GM13976 (cell line): ENCODE data around the gene WDCP.
"Not testable (repeated sequence)": the region's sequence is repeated elsewhere in the genome, so short reads cannot be mapped to it uniquely, and the experiment has no call there.

Experiments
- DNase-seq: peaks from one replicate; pipeline ENCODE4 v3.0.0; 2012; ENCODE audit warnings: low spot score
- CTCF ChIP-seq: IDR thresholded peaks from 2 replicates; pipeline ENCODE4 v1.5.1; 2012; ENCODE audit warnings: borderline replicate concordance, mild to moderate bottlenecking; ENCODE audit not compliant: insufficient read depth; ENCODE audit errors: extremely low read depth, missing control alignments, control extremely low read depth
- in situ Hi-C: fragments of 300-500 bp; cut with MboI; formaldehyde crosslinking; loops from one replicate; pipeline ENCODE4 v1.12.0; 2022; ENCODE audit warnings: low sequenced_read_pairs, mixed read lengths, inconsistent platforms; ENCODE audit not compliant: unreplicated experiment

WDCP gene

GRCh38 chr2:24046930-24047702 is at the start of gene WDCP:
Gene WDCP, minus strand, starts transcription at chr2:24047391. Its CDS starts 7,897 bp downstream, at chr2:24039494.
- in situ Hi-C loops: no loop called here
- DNase-seq: peak; percentile 92
- no peak for TF ChIP-seq CTCF

- in situ Hi-C loops, DNase-seq: not testable (repeated sequence)
Measured at GRCh38 chr2:24095171-24095677, 48.0 kb upstream of the WDCP start.

GRCh38 chr2:24093270-24093669 is 46.1 kb upstream of the WDCP start:
- in situ Hi-C loops, DNase-seq: not testable (repeated sequence)

- DNase-seq: no peak
- peak; percentile 2 for TF ChIP-seq CTCF
- in situ Hi-C loops: no loop called here
Measured at GRCh38 chr2:24088821-24089359, 41.7 kb upstream of the WDCP start.

GRCh38 chr2:24087032-24087431 is 39.8 kb upstream of the WDCP start:
- in situ Hi-C loops: no loop called here
- no peak for DNase-seq
- TF ChIP-seq CTCF: no peak

GRCh38 chr2:24086241-24086640 is 39.0 kb upstream of the WDCP start:
- in situ Hi-C loops: no loop called here
- DNase-seq: no peak
- TF ChIP-seq CTCF: no peak

GRCh38 chr2:24085200-24085489 is 38.0 kb upstream of the WDCP start:
- no peak for DNase-seq
- in situ Hi-C loops: no loop called here
- no peak for TF ChIP-seq CTCF
